ENCODE measurements around the gene GRM7.

GRCh38 chr3:7588236-7588635 lies 727.3 kb downstream of the GRM7 start:
- TF ChIP-seq GATA2 (IDR thresholded peaks at IDR 0.05; ENCODE audit: low read depth, low read length) (no peak), GATA3 (IDR thresholded peaks at IDR 0.05; ENCODE audit: low read depth, low read length) (no peak)

All from SH-SY5Y (cell line).